SK-N-SH (cell line): ENCODE measurements around the gene SYNGR1.

Experiments
- EP300 ChIP-seq, 2 experiments: IDR thresholded peaks; 2 replicates each; pipeline versions ENCODE4 v1.4.0 to v1.6.1; 2012; ENCODE audit warnings: borderline replicate concordance in 1 of 2, low read depth in 1 of 2, low read length in 1 of 2
- FOXM1 ChIP-seq: IDR thresholded peaks from 2 replicates; pipeline ENCODE4 v1.4.0; 2012; ENCODE audit warnings: low read depth, mild to moderate bottlenecking
- RAD21 ChIP-seq: IDR thresholded peaks from 2 replicates; pipeline ENCODE4 v1.6.1; 2012; ENCODE audit warnings: mild to moderate bottlenecking, low read length
- SIN3A ChIP-seq: IDR thresholded peaks from 2 replicates; pipeline ENCODE4 v1.6.1; 2012; ENCODE audit warnings: low read depth, mild to moderate bottlenecking, low read length, moderate library complexity, borderline replicate concordance
- SMC3 ChIP-seq: IDR thresholded peaks from 2 replicates; pipeline ENCODE4 v1.6.1; 2012; ENCODE audit warnings: low read depth, low read length, improper control_type of control experiment
- YY1 ChIP-seq: IDR thresholded peaks from 2 replicates; pipeline ENCODE4 v1.4.0; 2012; ENCODE audit warnings: low read depth, mild to moderate bottlenecking
- TF ChIP-seq, protein P1 (sequence below): fragments of 200-600 bp; sonication (generic); IDR thresholded peaks from 2 replicates; pipeline ENCODE4 v1.6.1; 2017; ENCODE audit warnings: antibody characterized with exemption, mild to moderate bottlenecking, moderate library complexity
- TF ChIP-seq, protein P2 (sequence below): IDR thresholded peaks from 2 replicates; pipeline ENCODE4 v1.4.0; 2012; ENCODE audit warnings: low read depth
- TF ChIP-seq, protein P3 (sequence below): IDR thresholded peaks from 2 replicates; pipeline ENCODE4; 2012

DNA sequence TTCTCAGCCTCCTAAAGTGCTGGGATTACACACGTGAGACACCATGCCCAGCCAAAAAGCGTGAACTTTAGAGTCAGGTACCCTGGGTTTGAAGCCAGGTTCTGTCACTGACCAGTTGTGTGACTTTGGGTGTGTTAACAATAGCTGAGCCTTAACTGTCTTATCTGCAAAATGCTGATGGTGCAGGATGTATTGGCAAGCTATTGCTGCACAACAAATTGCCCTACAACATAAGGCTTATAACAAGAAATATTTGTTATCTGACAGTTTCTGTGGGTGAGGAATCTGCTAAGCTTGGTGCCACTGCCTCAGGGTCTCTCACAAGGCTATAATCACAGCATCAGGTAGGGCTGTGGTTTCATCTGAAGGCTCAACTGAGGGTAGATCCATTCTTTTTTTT is 21.9 kb downstream of the SYNGR1 start:
- no peak for TF ChIP-seq EP300 (IDR thresholded peaks at IDR 0.05; ENCODE audit: borderline replicate concordance in 1 of 2, low read depth in 1 of 2, low read length in 1 of 2)
- TF ChIP-seq, protein P1, sequence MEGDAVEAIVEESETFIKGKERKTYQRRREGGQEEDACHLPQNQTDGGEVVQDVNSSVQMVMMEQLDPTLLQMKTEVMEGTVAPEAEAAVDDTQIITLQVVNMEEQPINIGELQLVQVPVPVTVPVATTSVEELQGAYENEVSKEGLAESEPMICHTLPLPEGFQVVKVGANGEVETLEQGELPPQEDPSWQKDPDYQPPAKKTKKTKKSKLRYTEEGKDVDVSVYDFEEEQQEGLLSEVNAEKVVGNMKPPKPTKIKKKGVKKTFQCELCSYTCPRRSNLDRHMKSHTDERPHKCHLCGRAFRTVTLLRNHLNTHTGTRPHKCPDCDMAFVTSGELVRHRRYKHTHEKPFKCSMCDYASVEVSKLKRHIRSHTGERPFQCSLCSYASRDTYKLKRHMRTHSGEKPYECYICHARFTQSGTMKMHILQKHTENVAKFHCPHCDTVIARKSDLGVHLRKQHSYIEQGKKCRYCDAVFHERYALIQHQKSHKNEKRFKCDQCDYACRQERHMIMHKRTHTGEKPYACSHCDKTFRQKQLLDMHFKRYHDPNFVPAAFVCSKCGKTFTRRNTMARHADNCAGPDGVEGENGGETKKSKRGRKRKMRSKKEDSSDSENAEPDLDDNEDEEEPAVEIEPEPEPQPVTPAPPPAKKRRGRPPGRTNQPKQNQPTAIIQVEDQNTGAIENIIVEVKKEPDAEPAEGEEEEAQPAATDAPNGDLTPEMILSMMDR = no peak
- TF ChIP-seq, protein P2, sequence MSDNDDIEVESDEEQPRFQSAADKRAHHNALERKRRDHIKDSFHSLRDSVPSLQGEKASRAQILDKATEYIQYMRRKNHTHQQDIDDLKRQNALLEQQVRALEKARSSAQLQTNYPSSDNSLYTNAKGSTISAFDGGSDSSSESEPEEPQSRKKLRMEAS = no peak
- no peak for TF ChIP-seq SIN3A
- no peak for TF ChIP-seq RAD21
- TF ChIP-seq, protein P3, sequence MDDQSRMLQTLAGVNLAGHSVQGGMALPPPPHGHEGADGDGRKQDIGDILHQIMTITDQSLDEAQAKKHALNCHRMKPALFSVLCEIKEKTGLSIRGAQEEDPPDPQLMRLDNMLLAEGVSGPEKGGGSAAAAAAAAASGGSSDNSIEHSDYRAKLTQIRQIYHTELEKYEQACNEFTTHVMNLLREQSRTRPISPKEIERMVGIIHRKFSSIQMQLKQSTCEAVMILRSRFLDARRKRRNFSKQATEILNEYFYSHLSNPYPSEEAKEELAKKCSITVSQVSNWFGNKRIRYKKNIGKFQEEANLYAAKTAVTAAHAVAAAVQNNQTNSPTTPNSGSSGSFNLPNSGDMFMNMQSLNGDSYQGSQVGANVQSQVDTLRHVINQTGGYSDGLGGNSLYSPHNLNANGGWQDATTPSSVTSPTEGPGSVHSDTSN = no peak
- no peak for TF ChIP-seq YY1
- no peak for TF ChIP-seq FOXM1
- TF ChIP-seq SMC3 = no peak
